GM10847 (cell line): Measurements from ENCODE around the gene RNLS.

Experiments
- POLR2A ChIP-seq: IDR thresholded peaks from 2 replicates; pipeline ENCODE4 v1.6.1; 2011; ENCODE audit not compliant: insufficient read length; ENCODE audit errors: extremely low read depth

RNLS gene

DNA sequence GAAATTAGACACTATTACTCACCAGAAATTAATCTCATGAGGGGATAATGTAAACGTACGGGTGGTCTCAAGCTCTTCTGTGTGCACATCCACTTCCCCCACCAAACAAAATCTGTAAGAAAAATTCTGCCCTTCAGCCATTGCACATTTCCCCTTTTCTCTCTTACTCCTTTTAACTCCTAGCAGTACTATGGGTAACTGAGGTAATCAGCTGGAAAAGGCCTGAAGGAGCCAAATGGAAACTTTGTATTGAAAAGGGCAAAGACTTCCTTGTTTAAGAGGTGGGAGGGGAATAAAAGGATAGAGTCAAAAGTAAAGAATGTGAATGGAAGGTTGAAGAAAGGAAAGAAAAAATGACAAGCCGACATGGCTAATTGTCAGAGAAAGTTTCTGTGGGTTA is 273.8 kb downstream of the RNLS start:
- TF ChIP-seq POLR2A: no peak

DNA sequence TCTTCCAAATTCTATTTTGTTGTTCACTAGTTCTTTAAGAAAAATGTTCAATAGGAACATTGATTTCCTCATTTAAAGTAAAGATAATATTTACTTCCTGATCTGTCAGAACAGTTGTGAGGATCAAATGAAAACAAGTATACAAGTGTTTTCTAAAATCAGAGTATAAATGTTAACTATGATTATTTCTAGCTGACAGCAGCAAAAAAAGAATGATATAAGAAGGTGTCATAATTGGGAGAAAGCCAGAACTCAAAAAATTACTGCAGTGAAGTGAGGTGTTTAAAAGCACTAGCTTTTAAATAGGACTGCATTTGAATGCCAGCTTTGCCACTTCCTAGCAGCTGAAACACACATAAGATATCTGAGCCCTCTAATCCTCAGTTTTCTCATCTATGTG is 283.3 kb downstream of the RNLS start:
- no peak for TF ChIP-seq POLR2A

DNA sequence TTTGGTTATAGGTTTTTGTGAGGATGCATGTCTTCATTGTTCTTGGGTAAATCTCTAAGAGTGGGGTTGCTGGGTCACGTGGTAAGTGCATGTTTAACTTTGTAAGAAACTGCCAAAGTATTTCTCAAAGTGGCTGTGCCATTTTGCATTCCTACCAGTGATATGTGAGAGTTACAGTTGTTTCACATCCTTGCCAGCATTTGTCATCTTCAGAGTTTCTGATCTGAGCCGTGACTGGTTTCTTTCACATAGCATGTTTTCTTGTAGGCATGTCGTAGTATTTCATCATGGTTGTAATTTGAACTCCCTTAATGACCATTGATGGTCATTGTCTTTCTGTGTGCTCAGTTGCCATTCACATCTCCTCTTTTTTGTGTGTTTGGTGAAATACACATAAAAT is 286.0 kb downstream of the RNLS start:
- no peak for TF ChIP-seq POLR2A

DNA sequence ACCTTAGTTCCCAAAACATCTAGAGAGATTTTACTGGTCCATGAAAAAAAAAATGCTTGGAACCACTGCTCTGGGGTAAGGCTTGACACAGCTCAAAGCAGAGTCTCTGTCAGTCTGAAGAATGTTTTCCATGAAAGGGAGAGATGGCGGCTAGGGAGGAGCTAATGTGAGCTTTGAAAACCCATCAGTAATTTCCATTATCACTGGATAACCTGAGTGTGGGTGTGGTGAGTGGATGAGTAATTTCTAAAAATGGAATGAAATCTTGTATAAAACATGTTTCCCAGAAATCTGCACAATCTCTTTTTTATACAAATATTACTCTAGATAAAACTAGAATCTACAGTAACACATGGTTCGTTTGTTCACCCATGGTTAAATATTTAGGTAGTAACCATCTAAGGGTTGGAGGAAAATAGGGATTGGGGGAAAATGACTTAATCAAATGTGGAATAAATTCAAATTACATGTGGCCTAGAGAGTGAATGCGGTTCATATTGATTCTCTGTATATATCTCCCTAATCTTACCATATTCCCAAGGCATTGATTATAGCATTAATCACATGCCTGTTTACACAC is 289.4 kb downstream of the RNLS start:
- TF ChIP-seq POLR2A: no peak

DNA sequence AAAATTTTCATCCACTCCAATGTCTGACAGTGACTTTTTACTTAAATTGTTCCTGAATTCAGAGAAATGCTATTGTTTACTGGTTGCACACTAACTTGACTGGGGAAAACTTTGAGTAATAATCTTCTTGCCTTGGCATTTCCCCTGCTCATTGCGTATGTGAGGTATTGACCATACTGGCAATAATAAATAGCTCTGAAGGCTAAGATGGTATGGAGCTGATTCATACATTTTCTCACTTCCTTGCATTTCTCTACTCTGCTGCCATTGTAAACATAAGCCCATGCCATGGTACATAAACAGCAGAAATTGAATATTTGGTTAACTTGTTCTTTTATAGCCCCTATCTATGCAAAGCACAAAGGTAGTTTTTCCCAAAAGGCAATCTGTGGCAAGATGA is 290.0 kb downstream of the RNLS start:
- no peak for TF ChIP-seq POLR2A

DNA sequence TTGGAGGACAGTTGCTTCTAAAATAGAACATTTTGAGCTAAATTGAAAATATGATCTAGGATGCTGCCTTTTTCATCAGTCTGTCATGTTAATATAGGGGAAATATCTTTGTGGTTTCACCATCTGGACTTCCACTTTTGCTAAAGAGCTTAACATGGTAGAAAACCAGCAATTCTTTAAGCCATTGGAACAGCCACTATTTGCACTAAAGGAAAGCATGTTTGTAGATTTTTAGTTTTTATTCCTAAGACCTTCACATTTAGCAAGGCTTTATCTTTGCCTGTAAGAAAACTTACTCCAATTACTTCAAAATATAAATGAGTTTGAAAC is 291.0 kb downstream of the RNLS start:
- no peak for TF ChIP-seq POLR2A

DNA sequence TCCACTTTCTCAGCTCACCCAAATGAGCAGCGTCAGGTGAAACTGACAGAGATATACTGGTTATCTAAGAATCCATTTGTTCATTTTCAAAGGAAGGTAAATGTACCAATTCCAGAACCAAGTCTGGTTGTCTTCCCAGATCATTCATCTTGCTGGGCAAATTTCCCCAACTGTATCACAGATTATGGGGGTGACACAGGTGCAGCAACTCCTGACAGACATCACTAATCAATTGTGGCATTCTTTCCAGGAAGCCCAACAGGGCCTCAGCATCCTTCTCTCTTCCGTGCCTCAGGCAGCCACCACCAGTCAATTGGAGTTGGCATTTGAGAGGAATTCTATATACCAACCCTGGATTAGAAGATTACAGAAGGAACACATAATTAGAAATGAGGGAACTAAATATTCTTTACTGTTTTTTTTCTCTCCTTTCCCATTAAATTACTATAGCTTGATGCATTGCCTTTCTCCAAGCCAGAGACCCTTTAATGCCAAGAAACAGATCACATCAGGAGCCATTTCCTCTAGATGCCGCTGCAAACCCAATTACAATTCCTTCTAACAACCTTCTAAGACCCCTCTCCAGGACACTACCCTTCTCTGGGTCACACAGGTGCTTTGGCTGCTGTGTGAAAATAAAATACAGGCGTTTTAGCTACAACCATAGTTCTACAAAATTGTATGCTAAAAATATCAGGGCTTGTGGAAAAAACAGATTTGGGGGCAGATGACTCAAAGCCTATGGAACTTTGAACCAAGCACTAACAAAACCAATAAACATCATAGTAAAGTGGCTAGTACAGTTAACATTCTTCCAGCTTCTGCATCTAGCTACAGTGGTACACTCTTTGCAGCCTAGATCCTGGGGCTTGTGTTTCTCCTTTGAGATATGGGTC is 291.6 kb downstream of the RNLS start:
- no peak for TF ChIP-seq POLR2A

DNA sequence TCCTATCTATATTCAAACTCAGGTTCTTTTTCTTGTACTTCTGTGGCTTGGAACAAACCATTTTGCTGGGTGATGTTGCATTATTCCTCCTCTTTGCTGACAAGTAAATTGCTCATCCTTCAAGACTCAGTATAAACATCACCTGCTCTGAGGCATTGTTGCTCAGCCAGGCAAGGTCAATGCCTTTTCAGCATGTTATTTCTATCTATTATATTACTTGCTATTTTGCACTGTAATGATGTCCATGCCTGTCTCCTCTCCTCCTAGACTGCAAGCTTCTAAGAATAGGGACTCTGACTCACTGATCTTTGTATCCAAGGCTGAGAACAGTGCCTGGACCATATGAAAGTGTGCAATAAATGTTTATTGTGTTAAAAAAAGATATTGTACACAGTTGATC is 293.8 kb downstream of the RNLS start:
- TF ChIP-seq POLR2A: no peak

DNA sequence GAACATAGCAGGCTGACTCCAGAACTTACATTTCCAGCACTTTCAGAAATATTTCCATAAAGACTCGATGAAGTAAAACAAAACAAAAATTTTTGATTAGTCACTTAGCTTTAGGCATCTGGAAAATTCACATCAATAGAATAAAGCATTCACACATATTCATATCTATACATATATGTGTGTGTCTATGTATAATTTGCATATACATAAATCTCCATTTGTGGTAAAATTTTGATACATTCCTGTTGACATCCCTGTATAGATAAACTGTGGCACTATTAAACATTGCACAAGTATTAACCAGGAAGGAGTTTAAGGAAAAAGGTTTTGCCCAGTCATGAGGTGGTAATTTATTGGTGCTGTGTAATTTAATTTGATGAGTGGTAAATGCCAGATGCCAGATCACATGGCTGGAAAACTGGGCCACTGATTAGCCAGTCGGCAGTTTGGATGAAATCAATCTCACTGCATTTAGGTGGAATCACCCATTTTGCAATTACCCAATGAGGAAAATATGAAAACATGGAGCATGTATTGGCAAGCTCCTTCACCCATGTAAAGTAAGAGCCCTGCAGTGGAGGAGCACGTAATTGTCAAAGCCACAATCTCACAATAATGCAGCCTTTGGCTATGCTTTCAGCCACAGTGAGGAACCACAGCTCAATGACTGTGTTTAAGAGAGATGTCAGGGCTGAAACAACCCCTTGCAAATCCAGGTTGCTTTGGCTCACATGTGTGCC is 294.6 kb downstream of the RNLS start:
- no peak for TF ChIP-seq POLR2A

DNA sequence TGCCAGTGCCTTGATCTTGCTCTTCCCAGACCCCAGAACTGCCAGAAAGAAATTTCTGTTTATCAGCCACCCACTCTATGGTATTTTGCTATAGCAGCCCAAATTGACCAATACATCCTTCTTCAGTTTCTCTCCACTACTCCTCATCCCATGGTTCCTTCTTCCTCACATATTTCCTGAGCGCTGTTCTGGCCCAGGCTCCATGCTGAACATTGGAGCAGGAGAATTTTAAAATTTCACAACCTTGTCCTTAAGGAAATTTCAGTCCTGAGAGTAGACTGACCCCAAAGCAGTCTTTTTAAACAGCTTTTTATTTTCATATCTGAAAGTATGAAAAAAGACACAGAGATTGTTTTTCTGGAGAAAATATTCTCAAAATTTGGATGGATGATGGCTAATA is 297.1 kb downstream of the RNLS start:
- no peak for TF ChIP-seq POLR2A

DNA sequence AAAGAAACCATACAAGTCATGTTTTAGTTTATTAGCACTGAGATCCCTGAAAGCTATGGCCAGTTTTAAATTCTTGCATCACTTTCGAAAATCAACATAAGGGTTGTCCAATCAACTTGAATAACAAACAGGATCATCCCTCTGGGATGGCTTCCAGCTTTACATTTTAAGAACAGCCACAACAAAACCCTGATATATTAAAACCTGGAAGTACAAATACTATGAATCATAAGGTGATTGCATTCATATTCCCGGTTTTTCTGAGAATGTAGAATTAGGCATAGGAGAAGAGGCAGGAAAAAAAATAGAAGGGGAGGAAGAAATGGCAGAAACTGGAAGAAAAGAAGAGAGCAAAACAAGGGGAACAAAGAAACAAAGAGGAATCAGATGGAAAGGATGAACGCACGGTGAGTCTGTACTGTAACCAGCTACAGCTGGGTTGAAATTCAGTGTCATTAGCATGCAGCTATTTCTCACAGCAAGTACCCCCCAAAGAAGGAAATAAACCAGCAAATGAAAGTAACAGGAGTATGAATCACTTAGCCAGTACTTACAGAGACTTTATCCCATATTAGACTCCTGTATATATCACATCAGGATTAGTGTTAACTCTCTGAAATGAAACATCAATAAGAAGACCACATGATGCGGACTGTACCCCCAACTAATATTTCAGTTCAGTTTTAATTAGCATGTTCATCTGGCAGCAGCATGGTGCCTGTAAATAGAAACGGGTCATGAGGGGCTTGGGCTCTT is 301.3 kb downstream of the RNLS start:
- TF ChIP-seq POLR2A: no peak

DNA sequence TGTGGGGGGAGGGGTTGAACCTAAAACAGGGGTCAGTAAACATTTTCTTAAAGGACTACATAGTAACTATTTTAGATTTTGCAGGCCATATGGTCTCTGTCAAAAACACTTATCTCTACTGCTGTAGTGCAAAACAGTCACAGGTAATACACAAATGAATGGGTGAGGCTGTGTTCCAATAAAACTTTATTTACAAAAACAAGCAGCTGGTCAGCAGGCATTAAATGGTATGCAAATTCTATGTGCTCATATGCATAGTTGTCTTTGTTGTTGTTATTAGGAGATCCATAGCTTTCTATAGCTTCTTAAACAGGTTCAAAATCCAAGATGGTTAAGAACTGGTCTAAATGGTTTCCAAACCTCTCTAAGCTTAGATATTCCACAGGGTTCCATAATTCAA is 302.6 kb downstream of the RNLS start:
- TF ChIP-seq POLR2A: no peak

DNA sequence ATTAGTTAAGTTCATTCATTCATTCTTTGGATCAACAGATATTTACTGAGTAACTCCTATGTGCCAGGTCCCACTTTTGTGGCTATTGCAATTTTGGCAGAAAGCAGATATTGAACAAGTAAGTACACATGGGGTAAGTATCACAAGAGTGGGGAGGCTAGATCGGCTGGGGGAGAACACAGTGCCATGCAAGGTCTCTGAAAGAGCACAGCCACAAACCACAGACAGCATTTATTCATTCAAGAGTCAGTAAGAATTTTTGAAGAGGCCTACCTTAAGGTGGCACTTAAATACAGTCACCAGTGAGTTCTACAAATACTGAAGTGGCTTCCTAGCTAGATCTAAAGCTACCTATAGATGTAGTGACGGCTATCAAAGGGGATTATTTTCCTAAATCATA is 304.2 kb downstream of the RNLS start:
- no peak for TF ChIP-seq POLR2A

DNA sequence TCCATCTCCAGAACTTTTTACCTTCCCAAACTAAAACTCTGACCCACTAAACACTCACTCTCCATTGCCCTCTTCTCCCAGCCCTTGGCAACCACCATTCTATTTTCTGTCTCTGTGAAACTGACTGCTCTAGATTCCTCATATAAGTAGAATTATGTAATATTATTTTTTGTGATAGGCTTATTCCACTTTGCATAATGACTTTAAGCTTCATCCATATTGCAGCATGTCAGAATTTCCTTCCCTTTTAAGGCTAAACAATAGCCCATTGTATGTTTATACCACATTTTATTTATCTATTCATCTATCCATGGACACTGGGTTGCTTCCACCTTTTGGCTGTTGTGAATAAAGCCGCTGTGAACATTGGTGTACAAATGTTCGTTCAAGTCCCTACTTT is 308.8 kb downstream of the RNLS start:
- no peak for TF ChIP-seq POLR2A

DNA sequence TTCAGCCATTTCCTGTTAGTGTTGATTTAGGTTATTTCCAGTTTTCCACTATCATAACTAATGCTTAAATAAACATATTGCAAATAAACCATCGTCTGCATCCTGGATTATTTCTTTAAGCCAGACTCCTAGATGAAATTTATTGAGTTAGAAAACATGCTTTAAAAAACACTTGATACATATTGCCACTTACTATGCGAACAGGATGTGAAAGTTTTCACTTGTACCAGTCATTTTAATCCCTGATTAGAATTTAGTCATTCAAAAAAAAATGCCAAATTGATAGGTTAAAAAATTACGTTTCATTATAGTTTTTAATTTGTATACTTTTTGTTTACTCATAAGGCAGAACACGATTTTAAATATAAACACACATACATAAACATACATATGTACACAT is 309.6 kb downstream of the RNLS start:
- no peak for TF ChIP-seq POLR2A
